Measurements from ENCODE around the gene KSR1. TPM values are rescaled to one million over a fixed set of nuclear protein-coding genes. Genes with fewer than 3 reads are reported as not detected.

The KSR1 gene
- total RNA-seq, 1 donor from 2014 or later: 114 TPM

DNA sequence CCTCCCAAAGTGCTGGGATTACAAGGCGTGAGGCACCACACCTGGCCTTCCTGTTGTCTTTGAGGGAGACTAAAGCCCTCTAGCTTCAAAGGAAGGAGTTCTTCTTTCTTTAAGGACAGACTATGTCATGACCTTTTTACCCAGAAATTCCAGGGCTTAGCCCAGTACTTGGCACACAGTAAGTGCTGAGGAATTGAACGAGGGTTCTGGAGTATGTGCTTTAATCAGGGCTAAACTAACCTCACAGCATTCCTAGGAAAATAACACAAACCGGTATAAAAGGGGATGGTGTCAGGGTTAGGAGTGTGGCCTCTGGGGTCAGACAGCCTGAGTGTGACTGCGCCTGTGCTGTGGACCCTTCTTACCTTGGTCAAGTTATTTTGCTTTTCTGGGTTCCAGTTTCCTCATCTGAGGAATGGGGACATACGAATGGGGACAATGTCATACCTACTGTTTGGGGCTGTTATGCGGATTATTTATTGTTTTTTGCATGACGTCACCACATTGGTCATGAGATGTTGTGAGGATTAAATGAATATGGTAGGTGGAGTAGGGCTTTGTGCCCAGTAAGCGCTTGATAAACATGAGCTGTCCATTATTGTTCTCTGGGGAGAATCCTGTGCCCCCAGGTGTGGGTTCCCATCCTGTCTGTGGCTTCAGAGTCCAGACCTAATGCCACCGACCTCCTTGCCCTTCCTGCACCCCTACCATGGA, 21.9 kb downstream of the KSR1 start:
- no peak for DNase-seq
- intact Hi-C loops (cut with micrococcal nuclease): no loop called here
- no peaks in the 10 kb centered on the region for H3K9me3 Mint-ChIP-seq
- POLR2A ChIA-PET: interaction anchor here (0.7 kb wide), 1 partner anchor 9 kb away, joined by 5 read pairs; no protein-coding TSS in a partner anchor
- ATAC-seq (ENCODE audit: low read depth): no peak
- peaks cover 75% of the 10 kb centered on the region for H3K4me1 Mint-ChIP-seq
- CTCF ChIA-PET: no interaction called here
- TF ChIP-seq, protein P1, sequence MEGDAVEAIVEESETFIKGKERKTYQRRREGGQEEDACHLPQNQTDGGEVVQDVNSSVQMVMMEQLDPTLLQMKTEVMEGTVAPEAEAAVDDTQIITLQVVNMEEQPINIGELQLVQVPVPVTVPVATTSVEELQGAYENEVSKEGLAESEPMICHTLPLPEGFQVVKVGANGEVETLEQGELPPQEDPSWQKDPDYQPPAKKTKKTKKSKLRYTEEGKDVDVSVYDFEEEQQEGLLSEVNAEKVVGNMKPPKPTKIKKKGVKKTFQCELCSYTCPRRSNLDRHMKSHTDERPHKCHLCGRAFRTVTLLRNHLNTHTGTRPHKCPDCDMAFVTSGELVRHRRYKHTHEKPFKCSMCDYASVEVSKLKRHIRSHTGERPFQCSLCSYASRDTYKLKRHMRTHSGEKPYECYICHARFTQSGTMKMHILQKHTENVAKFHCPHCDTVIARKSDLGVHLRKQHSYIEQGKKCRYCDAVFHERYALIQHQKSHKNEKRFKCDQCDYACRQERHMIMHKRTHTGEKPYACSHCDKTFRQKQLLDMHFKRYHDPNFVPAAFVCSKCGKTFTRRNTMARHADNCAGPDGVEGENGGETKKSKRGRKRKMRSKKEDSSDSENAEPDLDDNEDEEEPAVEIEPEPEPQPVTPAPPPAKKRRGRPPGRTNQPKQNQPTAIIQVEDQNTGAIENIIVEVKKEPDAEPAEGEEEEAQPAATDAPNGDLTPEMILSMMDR (IDR thresholded peaks at IDR 0.05): no peak
- no peak overlapping the region for H3K4me3 Mint-ChIP-seq
- no peaks in the 10 kb centered on the region for H3K36me3 Mint-ChIP-seq (ENCODE audit: low read depth)
- no peaks in the 10 kb centered on the region for H3K27me3 Mint-ChIP-seq
- no peak overlapping the region for H3K27ac Mint-ChIP-seq

- ATAC-seq (ENCODE audit: low read depth) (no peak), DNase-seq (no peak)
- no peak overlapping the region for H3K4me3 Mint-ChIP-seq
- ChIA-PET CTCF (no interaction called here), POLR2A (no interaction called here)
- no peaks in the 10 kb centered on the region for H3K27me3 Mint-ChIP-seq
- intact Hi-C loops (cut with micrococcal nuclease): no loop called here
- no peaks in the 10 kb centered on the region for H3K9me3 Mint-ChIP-seq
- TF ChIP-seq, protein P1 (IDR thresholded peaks at IDR 0.05): no peak
- peaks cover 2% of the 10 kb centered on the region for H3K36me3 Mint-ChIP-seq (ENCODE audit: low read depth)
- peaks cover 66% of the 10 kb centered on the region for H3K4me1 Mint-ChIP-seq
- no peak overlapping the region for H3K27ac Mint-ChIP-seq
Measured at GRCh38 chr17:27478901-27479538, 22.8 kb downstream of the KSR1 start.

DNA sequence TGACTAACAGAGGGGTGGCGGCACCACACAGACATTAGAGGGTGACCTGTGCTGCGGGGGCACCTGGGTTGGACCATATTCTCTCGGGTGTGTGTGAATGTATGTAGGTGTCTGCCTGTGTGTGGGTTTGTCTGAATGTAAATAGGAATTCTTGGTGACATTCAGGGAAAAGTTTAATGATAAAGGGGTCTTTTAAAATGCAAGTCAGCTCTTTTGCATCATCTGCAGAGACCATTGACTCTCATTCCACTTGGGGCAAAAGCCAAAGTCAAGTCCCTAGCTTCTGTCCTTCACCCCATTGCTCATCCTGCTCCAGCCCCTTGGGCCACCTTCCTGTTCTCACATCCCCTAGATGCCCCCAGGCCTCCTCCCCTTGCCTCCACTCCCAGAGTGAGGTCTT, 23.6 kb downstream of the KSR1 start:
- CTCF ChIA-PET: no interaction called here

GRCh38 chr17:27480699-27481098, 24.5 kb downstream of the KSR1 start:
- no peak for DNase-seq
- Mint-ChIP-seq H3K4me1 (peaks cover 57% of the 10 kb centered on the region), H3K27me3 (no peaks in the 10 kb centered on the region), H3K9me3 (no peaks in the 10 kb centered on the region), H3K36me3 (ENCODE audit: low read depth) (peaks cover 2% of the 10 kb centered on the region), H3K27ac (no peak overlapping the region), H3K4me3 (peak overlapping the region; percentile 19)
- intact Hi-C loops (cut with micrococcal nuclease): no loop called here
- POLR2A ChIA-PET: interaction anchor here (1.0 kb wide), 1 partner anchor 8 kb away, joined by 3 read pairs; no protein-coding TSS in a partner anchor
- TF ChIP-seq, protein P1 (IDR thresholded peaks at IDR 0.05): no peak
- CTCF ChIA-PET: no interaction called here
- no peak for ATAC-seq (ENCODE audit: low read depth)

More for the DNA sequence above, 23.6 kb downstream of the KSR1 start:
- Mint-ChIP-seq H3K9me3 (no peaks in the 10 kb centered on the region), H3K4me3 (no peak overlapping the region), H3K4me1 (peaks cover 58% of the 10 kb centered on the region), H3K27ac (no peak overlapping the region), H3K27me3 (no peaks in the 10 kb centered on the region), H3K36me3 (ENCODE audit: low read depth) (peaks cover 2% of the 10 kb centered on the region)
- intact Hi-C loops (cut with micrococcal nuclease): no loop called here
- TF ChIP-seq, protein P1 (IDR thresholded peaks at IDR 0.05): no peak
- POLR2A ChIA-PET: no interaction called here
- ATAC-seq (ENCODE audit: low read depth) (no peak), DNase-seq (no peak)

DNA sequence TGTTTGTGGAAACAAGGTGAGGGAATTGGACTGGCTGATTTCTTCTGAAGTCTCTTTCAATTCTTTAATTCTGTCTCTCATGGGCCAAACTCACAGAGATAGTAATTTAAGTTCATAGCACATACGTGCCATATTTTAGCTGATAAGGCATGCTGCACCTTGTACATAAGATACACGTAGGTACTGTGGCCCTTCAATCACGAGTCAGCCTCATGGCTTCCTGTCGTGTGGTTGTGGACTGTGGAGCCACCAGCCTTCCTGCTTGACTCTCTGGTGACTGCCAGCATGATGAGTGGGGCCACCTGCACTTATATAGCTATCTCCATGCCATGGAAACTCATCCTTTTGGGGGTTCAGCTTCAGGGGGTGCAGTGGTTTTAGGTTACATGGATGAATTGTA, 25.1 kb downstream of the KSR1 start:
- DNase-seq (no peak), ATAC-seq (ENCODE audit: low read depth) (peak; percentile 62)
- H3K4me1 Mint-ChIP-seq: peaks cover 60% of the 10 kb centered on the region
- no peaks in the 10 kb centered on the region for H3K9me3 Mint-ChIP-seq
- no peak overlapping the region for H3K4me3 Mint-ChIP-seq
- intact Hi-C loops (cut with micrococcal nuclease): no loop called here
- H3K36me3 Mint-ChIP-seq (ENCODE audit: low read depth): peaks cover 2% of the 10 kb centered on the region
- ChIA-PET CTCF (no interaction called here), POLR2A (interaction anchor here (1.0 kb wide), 2 partner anchors 9 to 11 kb away, joined by 3 read pairs; no protein-coding TSS in a partner anchor)
- no peak overlapping the region for H3K27ac Mint-ChIP-seq
- H3K27me3 Mint-ChIP-seq: no peaks in the 10 kb centered on the region
- TF ChIP-seq, protein P1 (IDR thresholded peaks at IDR 0.05): no peak
